DND-41 (cell line): ENCODE results near the gene OSBP2.

Experiments
- ATAC-seq: fragments of 200-7000 bp; cut with Tn5 transposase; 3 replicates; pipeline ENCODE4 v1.9.1; 2021; ENCODE audit warnings: low read depth; ENCODE audit not compliant: insufficient read depth
- DNase-seq: peaks from one replicate; pipeline ENCODE4 v3.0.0-alpha.2; 2020
- H2AFZ ChIP-seq: 2 replicates; pipeline ENCODE4 v1.6.0; 2012; ENCODE audit warnings: low read depth, low read length
- H3K27ac ChIP-seq: 2 replicates; pipeline ENCODE4 v1.5.1; 2012; ENCODE audit warnings: low read length, inconsistent platforms
- H3K27me3 ChIP-seq: fragments of 200-600 bp; sonication (generic); 2 replicates; pipeline ENCODE4 v1.6.0; 2012; ENCODE audit warnings: low read length, mild to moderate bottlenecking, inconsistent platforms; ENCODE audit not compliant: insufficient read depth, poor library complexity
- H3K36me3 ChIP-seq: 2 replicates; pipeline ENCODE4 v1.5.1; 2012; ENCODE audit warnings: low read length, inconsistent platforms; ENCODE audit not compliant: insufficient read depth
- H3K4me1 ChIP-seq: 2 replicates; pipeline ENCODE4 v1.5.1; 2012; ENCODE audit warnings: mild to moderate bottlenecking, low read length; ENCODE audit not compliant: insufficient read depth
- H3K4me2 ChIP-seq: 2 replicates; pipeline ENCODE4 v1.6.0; 2012; ENCODE audit warnings: mild to moderate bottlenecking, moderate library complexity, low read length, inconsistent platforms; ENCODE audit not compliant: insufficient read depth
- H3K4me3 ChIP-seq, 2 experiments: fragments of 200-600 bp in 1 of 2; shearing (Covaris generic) in 1 of 2; 2 replicates each; pipeline ENCODE4 v1.5.1; 2012 to 2016; ENCODE audit warnings: inconsistent platforms in 2 of 2, low read length in 2 of 2, mild to moderate bottlenecking in 2 of 2, low read depth in 1 of 2, moderate library complexity in 1 of 2
- H3K79me2 ChIP-seq: 2 replicates; pipeline ENCODE4 v1.6.0; 2012; ENCODE audit warnings: low read length, inconsistent platforms; ENCODE audit not compliant: insufficient read depth
- H3K9ac ChIP-seq: 2 replicates; pipeline ENCODE4 v1.6.0; 2012; ENCODE audit warnings: low read depth, mild to moderate bottlenecking, inconsistent platforms, low read length, moderate library complexity
- H3K9me3 ChIP-seq: 2 replicates; pipeline ENCODE4 v1.5.1; 2012; ENCODE audit warnings: low read length, moderate library complexity, mild to moderate bottlenecking, inconsistent platforms; ENCODE audit not compliant: insufficient read depth, severe bottlenecking
- H4K20me1 ChIP-seq: 2 replicates; pipeline ENCODE4 v1.6.0; 2012; ENCODE audit warnings: low read length; ENCODE audit not compliant: insufficient read depth
- EZH2 ChIP-seq: IDR thresholded peaks from 3 replicates; pipeline ENCODE4 v1.6.1; 2012; ENCODE audit warnings: borderline replicate concordance, low read depth, mild to moderate bottlenecking, moderate library complexity, low read length, inconsistent platforms; ENCODE audit not compliant: severe bottlenecking
- TF ChIP-seq, protein P1 (sequence below): IDR thresholded peaks from 2 replicates; pipeline ENCODE4 v1.5.1; 2012; ENCODE audit warnings: borderline replicate concordance, low read length, moderate library complexity, mild to moderate bottlenecking; ENCODE audit not compliant: poor library complexity, severe bottlenecking; ENCODE audit errors: extremely low read depth

OSBP2 gene

DNA sequence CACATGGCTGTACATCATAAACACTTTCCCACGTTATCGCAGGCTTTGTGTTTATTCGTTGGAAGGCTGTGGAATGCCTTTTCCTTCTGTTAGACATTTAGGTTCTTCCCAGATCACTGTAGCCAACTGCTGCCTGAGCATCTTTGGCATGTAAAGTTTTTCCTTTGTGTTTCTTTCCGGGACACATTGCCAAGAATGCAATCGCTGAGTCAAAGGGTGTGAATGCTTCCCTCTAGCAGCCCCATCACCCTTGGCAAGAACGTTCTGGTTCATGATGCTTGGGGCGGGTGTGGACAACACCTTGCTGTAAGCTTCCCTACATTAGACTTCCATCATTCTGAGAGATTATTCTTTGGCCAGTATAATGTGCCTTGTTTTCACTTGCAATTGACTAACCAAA is 136.2 kb downstream of the OSBP2 start:
- ATAC-seq, result no peak
- Histone ChIP-seq H3K9me3 (no peaks in the 10 kb centered on the region), H3K79me2 (no peaks in the 10 kb centered on the region), H4K20me1 (peaks cover 4% of the 10 kb centered on the region; the same call in 1 of the 2 replicates), H3K27ac (no peak overlapping the region), H3K36me3 (no peaks in the 10 kb centered on the region), H3K4me1 (no peaks in the 10 kb centered on the region), H3K4me3 (no peak overlapping the region), H2AFZ (no peak overlapping the region), H3K9ac (no peak overlapping the region), H3K4me2 (no peak overlapping the region), H3K27me3 (no peaks in the 10 kb centered on the region)
- TF ChIP-seq, protein P1, sequence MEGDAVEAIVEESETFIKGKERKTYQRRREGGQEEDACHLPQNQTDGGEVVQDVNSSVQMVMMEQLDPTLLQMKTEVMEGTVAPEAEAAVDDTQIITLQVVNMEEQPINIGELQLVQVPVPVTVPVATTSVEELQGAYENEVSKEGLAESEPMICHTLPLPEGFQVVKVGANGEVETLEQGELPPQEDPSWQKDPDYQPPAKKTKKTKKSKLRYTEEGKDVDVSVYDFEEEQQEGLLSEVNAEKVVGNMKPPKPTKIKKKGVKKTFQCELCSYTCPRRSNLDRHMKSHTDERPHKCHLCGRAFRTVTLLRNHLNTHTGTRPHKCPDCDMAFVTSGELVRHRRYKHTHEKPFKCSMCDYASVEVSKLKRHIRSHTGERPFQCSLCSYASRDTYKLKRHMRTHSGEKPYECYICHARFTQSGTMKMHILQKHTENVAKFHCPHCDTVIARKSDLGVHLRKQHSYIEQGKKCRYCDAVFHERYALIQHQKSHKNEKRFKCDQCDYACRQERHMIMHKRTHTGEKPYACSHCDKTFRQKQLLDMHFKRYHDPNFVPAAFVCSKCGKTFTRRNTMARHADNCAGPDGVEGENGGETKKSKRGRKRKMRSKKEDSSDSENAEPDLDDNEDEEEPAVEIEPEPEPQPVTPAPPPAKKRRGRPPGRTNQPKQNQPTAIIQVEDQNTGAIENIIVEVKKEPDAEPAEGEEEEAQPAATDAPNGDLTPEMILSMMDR, result no peak
- no peak for TF ChIP-seq EZH2
- DNase-seq, result no peak

DNA sequence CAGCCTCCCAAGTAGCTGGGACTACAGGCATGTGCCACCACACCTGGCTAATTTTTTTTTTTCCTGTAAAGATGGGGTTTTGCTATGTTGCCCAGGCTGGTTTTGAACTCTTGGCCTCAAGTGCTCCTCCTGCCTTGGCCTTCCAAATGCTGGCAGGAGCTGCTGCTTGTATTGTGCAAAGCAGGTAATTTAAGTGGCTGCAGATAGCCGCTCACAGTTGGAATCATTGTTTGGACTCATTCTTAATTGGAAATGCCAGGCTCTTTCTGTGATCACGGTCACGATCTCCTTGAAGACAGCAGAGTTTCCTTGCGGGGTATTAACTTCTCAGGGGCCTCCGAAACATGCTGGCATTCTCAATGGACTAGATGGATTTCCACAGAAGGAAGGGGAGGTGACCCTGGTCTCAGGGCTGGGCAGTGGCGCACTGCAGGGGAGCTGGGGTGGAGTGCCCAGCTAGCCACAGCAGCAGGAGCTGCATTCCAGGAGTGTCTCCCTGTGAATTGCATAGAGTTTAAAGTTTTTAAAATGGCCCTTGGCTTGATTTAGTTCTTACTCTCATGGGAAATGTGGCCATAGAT is 137.8 kb downstream of the OSBP2 start:
- Histone ChIP-seq H3K4me2 (no peak overlapping the region), H3K9me3 (no peaks in the 10 kb centered on the region), H3K27me3 (no peaks in the 10 kb centered on the region), H3K36me3 (no peaks in the 10 kb centered on the region), H3K9ac (no peak overlapping the region), H3K27ac (no peak overlapping the region), H3K4me1 (no peaks in the 10 kb centered on the region), H3K79me2 (no peaks in the 10 kb centered on the region), H4K20me1 (peaks cover 4% of the 10 kb centered on the region; the same call in 1 of the 2 replicates), H2AFZ (no peak overlapping the region), H3K4me3 (no peak overlapping the region)
- DNase-seq (no peak), ATAC-seq (no peak)
- no peak for TF ChIP-seq EZH2
- TF ChIP-seq, protein P1, result no peak

DNA sequence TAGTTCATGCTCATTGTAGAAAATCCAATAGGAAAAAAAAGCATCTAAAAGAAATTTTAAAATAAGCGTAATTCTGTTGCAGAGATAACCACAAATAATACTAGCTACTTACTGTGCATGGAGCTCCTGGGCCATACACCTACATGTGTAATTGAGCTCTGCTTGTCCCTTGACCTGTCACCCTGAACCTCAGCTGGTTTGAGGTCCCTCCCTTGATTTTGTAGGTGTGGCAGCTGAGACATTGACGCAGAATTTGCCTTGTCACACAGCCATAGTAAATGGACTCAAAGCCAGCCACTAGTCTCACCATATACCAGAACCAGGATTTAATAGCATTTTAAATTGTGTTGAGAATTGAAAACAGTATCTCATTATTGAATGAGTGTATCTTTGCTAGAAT is 138.6 kb downstream of the OSBP2 start:
- Histone ChIP-seq H3K4me3 (no peak overlapping the region), H3K4me1 (no peaks in the 10 kb centered on the region), H3K9ac (no peak overlapping the region), H2AFZ (no peak overlapping the region), H3K36me3 (no peaks in the 10 kb centered on the region), H3K79me2 (no peaks in the 10 kb centered on the region), H4K20me1 (peaks cover 3% of the 10 kb centered on the region; the same call in 1 of the 2 replicates), H3K4me2 (no peak overlapping the region), H3K27me3 (no peaks in the 10 kb centered on the region), H3K27ac (no peak overlapping the region), H3K9me3 (peaks cover under 1% of the 10 kb centered on the region)
- ATAC-seq (no peak), DNase-seq (no peak)
- TF ChIP-seq, protein P1, result no peak
- TF ChIP-seq EZH2, result no peak

DNA sequence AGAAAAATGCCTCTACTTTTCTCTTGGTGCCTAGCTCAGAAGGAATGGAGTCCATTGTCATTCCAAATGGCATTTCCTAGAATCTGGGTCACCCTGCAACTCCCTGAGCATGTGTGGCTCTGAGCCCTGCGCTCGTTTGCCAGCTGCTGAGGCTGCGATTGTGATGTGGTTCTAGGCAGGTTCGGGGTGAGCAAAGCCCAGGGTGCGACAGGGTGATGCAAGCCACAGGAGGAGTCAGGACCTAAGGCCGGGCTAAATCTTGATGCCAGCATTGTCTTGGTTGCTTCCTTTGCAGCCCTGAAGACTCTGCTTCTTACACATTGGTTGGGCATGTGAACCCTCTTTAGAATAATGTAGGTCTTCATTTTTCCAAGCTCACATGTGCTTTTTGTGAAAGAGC is 142.9 kb downstream of the OSBP2 start:
- no peak overlapping the region for H3K4me2 ChIP-seq
- no peaks in the 10 kb centered on the region for H3K4me1 ChIP-seq
- no peak overlapping the region for H2AFZ ChIP-seq
- no peak overlapping the region for H3K27ac ChIP-seq
- no peaks in the 10 kb centered on the region for H3K36me3 ChIP-seq
- H3K4me3 ChIP-seq, result no peak overlapping the region
- no peaks in the 10 kb centered on the region for H3K79me2 ChIP-seq
- peaks cover 2% of the 10 kb centered on the region for H3K9me3 ChIP-seq
- H4K20me1 ChIP-seq, result no peaks in the 10 kb centered on the region
- H3K9ac ChIP-seq, result no peak overlapping the region
- no peak for ATAC-seq
- DNase-seq, result no peak
- TF ChIP-seq, protein P1, result no peak
- TF ChIP-seq EZH2, result no peak
- no peaks in the 10 kb centered on the region for H3K27me3 ChIP-seq
